Stimulated activated CD4-positive, alpha-beta T cell treated with anti-CD3 and anti-CD28 coated beads, Interleukin-15, amount 100 ng/mL, for 1 hour (primary cell): Measurements from ENCODE around the gene RNF222.
"Not testable (repeated sequence)": the region's sequence is repeated elsewhere in the genome, so short reads cannot be mapped to it uniquely, and the experiment has no call there.

ENCODE experiments used
- DNase-seq, 2 donors: peaks; one replicate each; pipeline ENCODE4 v3.0.0-alpha.2; 2020; ENCODE audit warnings: low read depth in 1 of 2, low spot score in 1 of 2

The RNF222 gene

GRCh38 chr17:8382052-8382879, 15.4 kb downstream of the RNF222 start:
- DNase-seq: no peak

GRCh38 chr17:8380049-8380448, 17.6 kb downstream of the RNF222 start:
- no peak for DNase-seq

GRCh38 chr17:8378117-8378516, 19.5 kb downstream of the RNF222 start:
- not testable (repeated sequence) for DNase-seq

GRCh38 chr17:8377422-8377821, 20.2 kb downstream of the RNF222 start:
- DNase-seq: no peak

GRCh38 chr17:8376271-8377067, 21.2 kb downstream of the RNF222 start, which contains the start of gene KRABD2:
TSS of gene KRABD2 (minus strand) at chr17:8376704.
- peak; percentile 81 to 86 for DNase-seq

GRCh38 chr17:8375738-8376259, 21.8 kb downstream of the RNF222 start:
- DNase-seq: no peak

- DNase-seq: not testable (repeated sequence)
Observed at GRCh38 chr17:8373856-8374255, 23.8 kb downstream of the RNF222 start.

- no peak for DNase-seq
Observed at GRCh38 chr17:8372422-8372821, 25.2 kb downstream of the RNF222 start.

GRCh38 chr17:8371786-8372185, 25.8 kb downstream of the RNF222 start:
- DNase-seq: no peak

GRCh38 chr17:8369944-8370343, 27.7 kb downstream of the RNF222 start:
- DNase-seq: no peak

GRCh38 chr17:8368193-8368592, 29.4 kb downstream of the RNF222 start:
- no peak for DNase-seq

- DNase-seq: no peak
Observed at GRCh38 chr17:8366231-8366630, 31.4 kb downstream of the RNF222 start.

- DNase-seq: no peak
Observed at GRCh38 chr17:8365143-8365542, 32.5 kb downstream of the RNF222 start.

- DNase-seq: no peak
Observed at GRCh38 chr17:8362651-8363332, 34.8 kb downstream of the RNF222 start.

- DNase-seq: no peak
Observed at GRCh38 chr17:8360751-8361150, 36.9 kb downstream of the RNF222 start.

- no peak for DNase-seq
Observed at GRCh38 chr17:8360260-8360659, 37.4 kb downstream of the RNF222 start.

- no peak for DNase-seq
Observed at GRCh38 chr17:8359769-8360168, 37.9 kb downstream of the RNF222 start.

- DNase-seq: no peak
Observed at GRCh38 chr17:8357910-8358309, 39.7 kb downstream of the RNF222 start.

- no peak for DNase-seq
Observed at GRCh38 chr17:8354236-8354635, 43.4 kb downstream of the RNF222 start.

- no peak for DNase-seq
Observed at GRCh38 chr17:8353736-8354135, 43.9 kb downstream of the RNF222 start.

- DNase-seq: no peak
Observed at GRCh38 chr17:8350339-8350738, 47.3 kb downstream of the RNF222 start.
